Limb (tissue), 2 donors: ENCODE results near the gene CMIP.
A peak's percentile ranks its signal among the peaks of the same experiment; 100 is the strongest.
"Not testable (repeated sequence)": the region's sequence is repeated elsewhere in the genome, so short reads cannot be mapped to it uniquely, and the experiment has no call there.

Experiments
- DNase-seq, 2 donors: peaks; one replicate each; pipeline ENCODE4 v3.0.0-alpha.2; 2016; ENCODE audit errors: extremely low spot score in 2 of 2

Gene CMIP

DNA sequence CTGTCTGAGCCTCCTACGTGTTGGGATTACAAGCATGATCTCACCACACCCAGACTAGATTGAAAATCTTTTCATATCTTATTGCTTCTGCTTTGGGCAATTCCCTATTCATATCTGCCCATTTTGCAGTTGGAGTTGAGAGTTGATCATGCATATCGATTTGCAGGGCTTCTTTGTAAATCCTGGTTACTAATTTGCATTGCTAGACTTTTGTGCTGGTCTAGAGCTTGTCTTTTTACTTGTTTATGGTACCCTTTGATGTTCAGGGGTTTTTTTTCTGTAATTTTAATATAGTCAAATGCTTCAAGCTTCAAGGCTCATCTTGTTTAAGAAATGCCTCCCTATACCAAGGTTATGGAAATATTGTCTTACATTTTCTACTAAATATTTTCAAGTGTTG, 23.5 kb upstream of the CMIP start:
- DNase-seq, result no peak

DNA sequence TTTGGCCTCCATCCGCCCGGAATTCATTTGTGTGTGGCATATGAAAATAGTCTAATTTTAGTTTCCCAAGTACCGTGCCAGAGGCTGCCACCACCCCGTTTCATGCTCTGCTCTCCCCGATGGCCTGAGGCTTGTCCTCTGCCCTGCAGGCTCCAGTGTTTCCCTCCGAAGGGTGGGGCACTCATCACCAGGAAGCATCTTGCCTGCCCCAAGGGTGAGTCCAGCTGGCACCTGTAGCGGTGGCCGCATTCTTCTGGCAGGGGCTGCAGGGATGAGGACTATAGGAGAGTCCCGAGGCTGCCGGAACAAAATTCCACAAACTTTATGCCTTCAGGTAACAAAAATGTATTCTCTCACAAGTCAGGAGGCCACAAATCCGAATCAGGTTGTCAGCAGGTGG, 23.1 kb upstream of the CMIP start:
- DNase-seq, result no peak

DNA sequence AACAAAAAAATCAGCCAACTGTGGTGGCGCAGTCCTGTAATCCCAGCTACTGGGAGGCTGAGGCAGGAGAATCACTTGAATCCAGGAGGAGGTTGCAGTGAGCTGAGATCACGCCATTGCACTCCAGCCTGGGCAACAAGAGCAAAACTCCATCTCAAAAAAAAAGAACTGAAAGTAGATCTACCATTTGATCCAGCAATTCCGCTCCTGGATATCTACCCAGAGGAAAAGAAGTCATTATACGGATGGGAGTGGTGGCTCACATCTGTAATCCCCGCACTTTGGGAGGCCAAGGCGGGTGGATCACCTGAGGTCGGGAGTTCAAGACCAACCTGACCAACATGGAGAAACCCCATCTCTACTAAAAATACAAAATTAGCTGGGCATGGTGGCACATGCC, 22.5 kb upstream of the CMIP start:
- not testable (repeated sequence) for DNase-seq

DNA sequence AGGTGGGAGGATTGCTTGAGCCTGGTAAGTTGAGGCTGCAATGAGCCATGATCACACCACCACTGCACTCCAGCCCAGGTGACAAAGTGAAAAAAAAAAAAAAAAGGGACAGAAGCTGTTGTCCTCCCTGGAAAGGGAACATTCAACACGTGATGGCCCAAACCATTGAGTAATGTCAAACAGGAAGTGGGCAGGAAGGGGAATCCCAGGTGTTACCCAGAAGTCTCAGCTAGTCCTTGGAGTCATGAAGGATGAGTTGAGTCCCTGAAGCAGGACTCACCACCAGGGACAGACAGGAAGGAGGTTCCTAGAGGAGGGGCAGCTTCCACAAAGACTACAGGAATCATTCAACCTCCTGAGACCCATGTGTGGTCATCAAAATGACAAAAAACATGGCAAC, 19.8 kb upstream of the CMIP start:
- DNase-seq, result no peak

DNA sequence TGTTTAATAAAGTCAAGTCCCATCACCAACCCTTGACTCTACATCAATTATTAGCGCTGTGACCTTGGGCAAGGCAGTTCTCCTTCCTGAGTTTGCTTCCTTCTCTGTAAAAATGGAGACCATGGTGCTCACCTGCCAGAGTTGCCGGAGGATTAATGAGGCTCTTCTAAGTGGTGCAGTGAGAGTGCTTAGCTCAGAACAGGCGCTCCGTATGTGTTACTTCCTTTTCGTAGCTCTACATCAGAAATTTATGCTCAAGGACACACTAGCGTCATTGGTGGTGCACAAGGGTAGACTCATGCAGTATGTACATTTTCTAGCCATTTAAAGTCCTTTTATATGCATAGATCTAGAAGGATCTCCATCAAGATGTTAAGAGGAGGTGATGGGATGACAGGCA, 17.4 kb upstream of the CMIP start:
- no peak for DNase-seq

DNA sequence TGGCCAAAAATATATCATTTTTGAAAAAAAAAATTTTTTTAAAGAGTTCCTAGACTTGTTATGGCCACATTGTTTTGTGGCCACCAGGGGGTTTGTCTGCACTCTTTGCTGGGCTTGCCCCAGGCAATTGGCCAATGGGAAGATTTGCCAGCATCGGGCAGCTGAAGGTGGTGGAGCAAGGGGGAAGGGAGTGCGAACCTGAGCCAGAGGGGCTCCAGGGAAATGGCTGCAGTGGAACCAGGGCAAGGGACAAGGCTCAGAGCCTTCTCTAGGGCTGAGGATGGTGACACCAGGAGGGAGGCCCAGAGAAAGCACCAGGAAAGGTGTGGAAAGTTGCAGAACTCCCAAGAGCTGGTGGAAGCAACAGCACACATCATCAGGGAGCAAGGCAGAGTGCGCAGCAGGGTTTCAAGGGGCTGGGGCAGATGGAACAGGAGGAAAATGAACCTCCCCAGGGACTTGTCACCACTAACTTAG, 15.5 kb upstream of the CMIP start:
- no peak for DNase-seq

DNA sequence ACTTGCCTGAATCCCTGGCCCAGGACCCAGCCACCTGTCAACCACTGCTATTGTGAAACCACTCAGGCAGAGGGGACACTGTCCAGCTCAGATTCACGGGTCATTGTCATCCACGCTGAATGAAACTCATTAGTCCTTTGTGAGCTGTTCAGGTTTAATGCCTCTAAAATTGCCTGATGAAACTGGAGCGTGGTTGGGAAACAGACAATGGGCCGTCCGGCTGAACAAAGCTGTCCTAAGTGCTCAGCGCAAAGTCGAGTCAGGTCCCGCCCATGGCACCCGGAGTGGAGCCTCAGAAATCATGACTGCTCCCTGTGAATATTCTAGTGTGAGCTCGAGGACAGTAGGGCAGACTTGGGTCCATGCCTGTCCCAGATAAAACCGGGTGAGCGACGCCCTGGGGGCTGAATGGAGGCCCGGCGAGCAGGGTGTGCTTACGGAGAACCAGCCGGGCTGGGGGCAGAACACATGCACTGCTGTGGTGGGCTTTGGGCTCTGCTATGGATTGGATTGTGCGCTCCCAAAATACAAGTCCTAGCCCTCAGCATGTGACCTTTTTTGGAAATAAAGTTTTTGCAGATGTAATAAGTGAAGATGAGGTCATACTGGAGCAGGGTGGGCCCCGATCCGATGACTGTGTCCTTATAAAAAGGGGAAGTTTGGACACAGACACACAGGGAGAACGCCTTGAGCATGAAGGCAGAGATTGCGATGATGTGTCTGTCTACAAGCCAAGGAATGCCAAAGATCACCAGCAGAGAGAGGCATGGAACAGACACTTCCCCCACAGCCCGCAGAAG, 12.9 kb upstream of the CMIP start:
- DNase-seq, result no peak

DNA sequence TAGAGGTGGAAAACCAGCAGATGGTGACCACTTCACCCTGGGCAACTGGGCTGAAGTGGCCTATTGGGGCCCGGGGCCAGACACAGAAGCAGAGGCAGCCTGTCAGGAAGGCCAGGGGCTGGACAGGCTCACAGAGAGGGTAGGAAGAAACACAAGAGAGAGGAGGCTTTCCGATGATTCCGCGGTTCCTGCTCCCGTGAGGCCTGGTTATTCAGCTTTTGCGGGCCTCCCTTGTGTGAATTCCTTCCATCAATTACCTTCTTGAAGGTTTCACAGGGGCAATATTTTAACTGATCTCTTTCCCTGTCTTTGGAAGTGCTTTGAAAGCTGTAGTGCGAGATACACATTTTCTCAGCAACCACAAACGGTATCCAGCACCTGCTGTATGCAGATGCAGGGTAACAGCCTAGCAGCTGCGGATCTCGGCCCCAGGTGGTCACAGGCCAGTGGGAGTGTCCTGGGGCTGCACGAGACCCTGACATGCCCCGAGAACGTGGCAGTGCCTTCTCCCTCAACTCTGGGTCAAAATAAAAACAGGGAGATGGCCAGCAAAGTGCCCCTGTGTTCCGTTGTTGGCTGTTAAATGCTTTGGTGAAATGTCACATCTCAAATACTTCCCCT, 11.6 kb upstream of the CMIP start:
- DNase-seq, result no peak

DNA sequence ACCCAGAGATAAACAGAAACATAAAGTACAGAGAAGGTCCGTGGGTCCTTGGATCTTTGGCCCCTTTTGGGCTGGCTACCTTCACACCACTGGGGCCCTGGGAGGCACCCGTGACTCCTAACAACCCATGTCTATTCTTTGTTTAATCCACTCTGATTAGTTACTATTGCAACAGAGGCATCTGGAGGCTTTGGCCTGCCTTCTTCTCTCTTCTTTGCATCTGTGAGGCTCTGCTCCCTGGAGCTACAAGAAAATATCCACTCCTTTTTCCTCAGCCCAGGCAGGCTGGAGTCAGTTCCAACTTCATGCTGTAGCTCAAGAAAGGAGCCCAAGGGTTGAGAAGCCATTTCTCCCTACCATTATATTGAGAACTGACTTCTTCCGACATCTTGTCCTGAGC, 9.5 kb upstream of the CMIP start:
- no peak for DNase-seq

DNA sequence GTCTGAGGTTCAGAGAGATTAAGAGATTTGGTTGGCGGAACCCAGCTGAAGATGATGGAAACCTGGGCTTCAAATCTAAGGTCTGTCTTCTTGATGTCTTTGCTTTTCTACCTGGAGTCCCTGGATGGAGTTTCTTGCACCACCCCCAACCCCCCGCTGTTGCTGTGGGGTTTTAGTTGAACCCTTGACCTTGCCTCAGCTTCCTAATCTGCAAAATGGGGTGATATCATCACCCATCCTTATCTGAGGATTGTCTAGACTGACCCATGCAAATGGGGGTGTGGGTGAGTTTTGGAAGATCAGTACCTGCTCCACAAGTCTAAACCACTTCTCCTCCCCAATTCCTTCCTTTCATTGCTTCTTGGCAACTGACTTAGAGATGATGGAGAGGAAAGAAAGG, 9.0 kb upstream of the CMIP start:
- DNase-seq, result no peak

DNA sequence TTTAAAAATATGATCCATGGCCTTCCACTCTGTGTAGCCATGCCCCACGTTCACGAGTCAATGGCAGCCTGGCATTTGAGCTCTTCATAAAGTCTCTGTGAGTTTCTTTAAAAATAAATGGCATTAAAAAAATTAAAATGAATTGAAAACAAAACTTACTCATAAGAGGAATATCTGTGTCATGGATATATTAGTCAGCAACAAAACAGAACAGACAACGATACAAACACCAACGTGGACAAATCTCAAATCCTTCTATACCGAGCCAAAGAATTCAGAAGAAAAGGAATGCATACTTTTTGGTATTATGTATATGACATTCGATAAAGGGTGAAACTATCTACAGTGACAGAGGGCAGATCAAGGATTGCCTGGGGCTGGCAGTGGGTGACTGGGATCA, 8.2 kb upstream of the CMIP start:
- no peak for DNase-seq

DNA sequence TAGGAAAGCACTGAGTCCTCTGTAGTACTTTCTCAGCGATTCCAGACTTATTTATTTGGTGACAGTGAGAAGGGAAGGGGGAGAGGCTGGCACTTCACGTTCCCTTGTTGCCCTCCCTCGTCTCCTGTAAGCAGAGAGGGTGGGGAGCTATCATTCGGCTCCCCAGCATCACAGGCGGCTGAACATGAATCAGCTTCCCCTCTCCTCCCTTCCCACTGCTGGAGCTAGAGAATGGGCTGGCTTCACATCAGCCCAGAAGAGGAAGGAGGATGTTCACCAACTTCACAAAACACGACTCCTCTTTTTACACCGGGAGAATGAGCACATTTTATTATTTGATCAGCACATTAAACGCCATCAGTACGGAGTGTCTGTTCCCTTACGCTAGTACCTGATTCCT, 6.7 kb upstream of the CMIP start:
- no peak for DNase-seq

DNA sequence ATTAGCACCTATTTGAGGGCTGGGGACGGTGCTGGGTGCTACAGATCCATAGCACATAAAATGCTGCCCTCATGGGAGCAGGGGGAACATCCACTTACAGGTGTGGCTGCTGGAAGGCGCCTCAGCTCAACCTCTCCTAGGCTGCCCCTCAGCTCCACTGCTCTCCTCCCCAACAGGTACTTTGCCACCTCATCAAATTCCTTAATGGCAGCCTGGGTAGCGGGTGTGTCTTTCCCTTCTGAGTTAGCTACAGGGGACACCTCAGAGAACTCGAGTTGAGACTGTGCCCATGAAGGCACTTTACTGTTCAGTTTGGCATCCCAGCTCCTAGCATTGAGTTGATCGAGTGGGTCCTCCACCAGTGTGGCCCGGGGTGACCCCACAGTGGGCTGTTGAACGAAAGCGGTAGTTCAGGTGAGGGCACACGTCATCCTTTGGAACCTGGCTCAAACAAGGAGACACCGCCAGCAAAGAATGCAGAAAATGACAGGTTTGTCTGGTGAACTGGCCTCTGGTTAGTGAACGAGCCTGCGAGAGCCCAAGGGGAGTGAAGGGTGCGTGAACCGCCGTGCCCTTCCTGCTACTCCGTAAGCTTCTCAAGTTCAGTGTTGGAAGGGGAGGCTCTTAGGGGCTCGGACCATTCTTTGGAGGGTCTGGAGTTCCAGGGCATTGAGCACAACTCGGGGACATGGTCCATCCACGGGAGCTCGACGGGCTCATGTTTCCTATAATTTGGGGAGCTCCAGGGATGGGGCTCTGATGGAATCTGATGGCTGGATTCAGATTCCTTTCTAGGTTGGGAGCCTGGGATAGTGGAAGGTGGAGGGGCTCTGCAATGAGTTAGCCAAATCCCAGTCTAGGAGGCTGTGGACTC, 3.5 kb upstream of the CMIP start:
- no peak for DNase-seq

DNA sequence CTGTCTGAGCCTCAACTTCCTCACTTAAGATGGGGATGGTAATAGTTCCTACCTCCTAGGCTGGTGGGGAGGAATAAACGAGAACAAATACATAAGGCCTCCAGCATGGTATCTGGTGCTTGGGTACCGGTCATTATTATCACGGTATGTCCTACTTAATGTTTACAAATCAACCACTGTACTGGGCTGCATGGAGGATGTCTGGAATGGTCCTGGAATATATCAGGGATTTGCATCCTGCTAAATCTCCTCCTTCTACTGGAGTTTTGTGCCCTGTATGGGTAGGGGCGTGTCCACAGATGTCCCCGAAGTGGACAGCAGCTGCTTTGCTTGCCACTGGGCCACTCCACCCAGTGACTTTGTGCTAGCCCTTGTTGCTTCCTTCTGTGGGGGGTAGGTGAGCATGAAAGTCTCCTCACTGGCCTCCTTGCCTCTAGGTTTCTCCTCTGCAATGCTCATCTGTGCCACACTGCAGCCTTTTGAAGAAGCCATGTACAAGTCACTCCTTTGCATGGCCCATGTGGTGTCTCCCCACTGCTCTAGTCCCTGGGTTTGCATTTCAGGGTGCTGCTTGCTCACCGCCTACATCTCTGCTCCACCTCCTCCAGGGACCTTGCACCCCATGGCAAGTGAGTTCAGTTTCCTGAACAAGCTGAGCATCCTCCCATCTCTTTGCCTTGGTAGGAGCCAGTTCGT, 2.2 kb upstream of the CMIP start:
- DNase-seq, result no peak

DNA sequence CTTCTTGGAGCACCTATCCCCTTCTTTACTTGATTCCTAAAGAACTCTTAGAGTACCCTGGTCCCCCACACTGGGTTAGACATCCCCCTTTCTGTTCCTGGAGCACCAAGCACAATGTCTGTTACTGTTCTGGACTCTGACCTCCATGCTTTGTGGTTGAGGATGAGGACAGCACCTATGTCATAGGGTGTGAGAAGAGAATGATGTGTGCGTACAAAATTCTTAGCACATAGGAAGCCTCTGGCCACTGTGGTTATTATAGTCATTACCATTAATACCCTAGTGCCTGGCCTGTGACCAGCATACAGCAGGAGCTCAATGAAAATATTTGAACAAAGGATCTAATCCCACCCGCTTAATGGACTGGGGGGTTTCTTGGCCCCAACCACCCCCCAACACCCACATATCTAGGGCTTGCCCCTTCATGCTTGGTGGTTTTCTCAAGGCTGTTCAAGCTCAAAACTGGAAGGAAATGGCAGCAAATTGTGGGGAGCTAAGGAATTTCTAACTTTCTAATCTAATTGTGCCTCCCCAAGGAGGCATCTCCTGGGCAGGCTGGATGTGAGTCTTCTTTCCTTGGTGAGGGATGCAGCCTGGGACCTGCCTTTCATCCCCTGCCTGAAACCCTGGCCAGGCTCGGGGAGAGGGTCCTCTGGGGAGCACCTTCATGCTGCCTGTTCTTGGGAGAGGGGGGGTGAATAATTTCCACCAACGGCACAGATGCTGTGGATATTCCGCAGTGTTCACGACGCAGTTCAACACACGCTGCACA, 1.5 kb upstream of the CMIP start:
- DNase-seq, result no peak

DNA sequence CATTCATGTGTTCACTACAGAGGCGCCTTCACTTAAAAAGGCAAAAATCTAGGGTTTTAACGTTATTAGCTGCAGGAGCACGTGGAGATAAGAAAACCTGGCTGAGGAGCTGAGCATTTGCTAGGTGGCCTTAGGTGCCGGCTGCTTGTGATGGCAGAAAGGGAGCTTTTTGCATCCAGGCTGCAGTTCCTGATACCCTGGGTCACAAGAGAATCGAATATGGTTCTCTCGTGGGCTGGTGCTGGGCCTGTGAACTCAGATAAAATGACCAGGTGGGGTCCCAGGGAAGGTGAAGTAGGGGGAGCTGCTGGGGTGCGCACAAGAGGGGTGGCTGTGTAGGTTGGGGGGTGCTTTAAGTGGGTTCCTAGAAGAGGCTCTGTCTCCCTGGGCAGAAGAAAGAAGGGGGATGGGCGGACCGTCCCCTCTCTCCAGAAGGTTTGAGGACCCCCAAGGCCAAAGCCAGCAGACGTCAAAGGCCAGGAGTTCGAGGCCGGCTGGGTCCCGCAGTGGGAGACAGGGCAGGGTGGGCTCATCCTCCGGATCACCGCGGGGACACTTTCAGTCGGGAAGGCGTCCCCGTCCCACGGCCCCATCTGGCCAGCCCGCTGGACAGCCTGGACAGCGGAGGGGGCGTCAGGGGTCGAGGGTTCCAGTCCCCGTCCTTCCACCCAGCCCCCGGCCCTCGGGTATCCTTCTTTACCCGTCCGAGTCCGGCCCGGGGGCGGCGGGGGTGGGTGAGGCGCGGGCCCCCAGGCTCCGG, 740 bp upstream of the CMIP start:
- DNase-seq, result no peak

DNA sequence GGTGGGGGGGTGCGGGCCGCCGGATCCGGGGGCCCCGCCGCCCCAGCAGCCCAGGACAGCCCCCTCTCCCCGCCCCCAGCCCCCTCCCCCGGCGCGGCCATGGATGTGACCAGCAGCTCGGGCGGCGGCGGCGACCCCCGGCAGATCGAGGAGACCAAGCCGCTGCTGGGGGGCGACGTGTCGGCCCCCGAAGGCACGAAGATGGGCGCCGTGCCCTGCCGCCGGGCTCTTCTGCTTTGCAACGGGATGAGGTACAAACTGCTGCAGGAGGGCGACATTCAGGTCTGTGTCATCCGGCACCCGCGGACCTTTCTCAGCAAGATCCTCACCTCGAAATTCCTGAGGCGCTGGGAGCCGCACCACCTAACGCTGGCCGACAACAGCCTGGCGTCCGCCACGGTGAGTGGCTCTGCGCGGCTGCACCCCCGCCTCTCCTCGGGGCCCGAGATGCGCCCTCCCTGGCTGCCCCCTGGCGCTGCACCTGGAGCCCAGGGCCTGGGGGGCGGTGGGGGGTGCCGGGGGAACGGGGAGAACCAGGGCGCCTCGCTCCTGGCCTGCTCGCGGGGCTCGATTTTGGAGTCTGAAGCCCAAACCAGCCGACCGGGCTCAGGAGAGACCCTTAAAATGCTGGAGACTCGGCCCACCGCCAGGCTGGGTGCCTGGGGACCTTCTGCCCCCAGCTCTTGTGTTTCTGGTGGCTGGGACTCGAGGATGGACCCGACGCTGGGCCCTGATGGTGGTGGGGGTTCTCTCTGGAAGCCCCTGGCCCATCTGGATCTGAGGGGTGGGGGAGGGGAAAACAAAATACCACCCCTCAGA, 744 bp downstream of the CMIP start:
- DNase-seq, result peak in 1 of 2 donors; percentile 73

DNA sequence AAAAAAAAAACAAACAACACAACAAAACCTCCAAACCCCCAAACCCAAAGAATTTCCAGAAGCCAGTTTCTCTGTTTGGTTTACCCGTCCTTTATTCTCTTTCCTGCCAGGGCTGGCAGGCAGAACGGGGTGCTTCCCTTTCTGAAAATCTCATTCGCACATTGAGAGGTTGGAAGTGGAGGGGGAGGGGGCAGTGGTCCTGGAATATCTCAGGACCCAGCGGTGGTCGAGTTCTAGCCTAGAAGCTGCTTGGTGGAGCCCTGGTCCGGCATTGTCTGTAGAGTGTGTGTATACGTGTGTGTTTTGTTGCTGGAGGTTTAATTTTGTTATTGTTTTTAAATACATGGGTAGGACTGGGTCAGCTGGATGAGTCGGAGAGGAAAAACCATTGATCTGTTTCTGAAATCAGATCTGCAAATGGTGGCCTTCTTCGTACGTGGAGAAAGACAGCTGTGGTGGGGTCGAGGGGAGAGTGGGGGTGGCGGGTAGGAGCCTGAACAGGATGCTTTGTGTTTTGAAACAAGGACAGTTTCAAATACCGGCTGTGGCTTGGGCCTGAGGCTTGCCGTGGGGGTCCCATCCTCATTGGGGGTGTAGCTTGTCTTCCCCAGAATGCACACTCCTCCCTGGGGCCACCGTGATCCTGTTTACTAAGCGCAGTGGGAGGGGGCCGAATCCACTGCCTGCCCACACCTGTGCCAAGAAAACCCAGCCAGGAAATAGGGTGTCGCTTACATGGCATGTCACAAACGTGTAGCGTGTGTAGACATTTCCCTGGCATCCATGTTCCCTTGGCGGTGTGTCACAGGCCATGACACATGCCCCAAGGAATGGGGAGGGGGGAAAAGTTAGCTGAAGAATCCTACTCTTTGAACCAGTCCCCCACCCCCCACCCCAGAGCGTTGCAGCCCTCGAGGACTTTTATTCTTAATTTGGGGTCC, 1.6 kb downstream of the CMIP start:
- peak; percentile 59 to 67 for DNase-seq
